ENCODE results near the gene PLCB1.

DNA sequence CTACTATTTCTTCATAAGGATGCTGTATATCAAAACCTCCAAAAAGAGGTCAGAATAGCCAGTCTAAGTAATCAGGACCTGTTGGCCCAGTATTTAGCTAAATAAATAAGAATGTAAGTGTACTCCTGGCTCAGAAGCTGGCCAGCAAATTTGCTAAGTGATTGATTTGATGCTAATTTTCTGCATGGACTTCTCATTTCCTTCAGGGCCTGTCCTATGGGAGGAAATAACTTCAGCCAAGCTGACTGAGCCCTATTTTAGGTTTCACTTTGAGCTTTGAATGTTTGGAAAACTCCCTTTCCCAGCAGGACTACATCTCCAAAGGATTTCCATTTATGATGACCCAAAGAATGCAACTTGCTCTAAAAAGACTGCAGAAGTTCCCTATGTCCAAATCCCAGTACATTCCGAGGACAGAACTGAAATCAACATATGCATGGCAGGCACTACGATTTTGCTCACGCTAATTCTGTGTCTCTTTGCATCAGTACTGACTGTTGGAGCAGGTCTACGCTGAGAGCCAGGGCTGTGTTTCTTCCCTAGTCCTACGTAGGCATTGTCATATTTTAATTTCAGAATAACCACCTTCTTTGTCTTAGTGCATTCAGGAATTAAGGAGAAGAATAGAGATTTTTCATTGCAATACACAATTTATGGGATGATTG lies 495.4 kb downstream of the PLCB1 start:
- TF ChIP-seq CTCF (IDR thresholded peaks at IDR 0.05) (no peak), POLR2A (IDR thresholded peaks at IDR 0.05) (no peak)

Data from breast epithelium (tissue), 3 donors.